ENCODE measurements around the gene FRMD4A.

Gene FRMD4A

DNA sequence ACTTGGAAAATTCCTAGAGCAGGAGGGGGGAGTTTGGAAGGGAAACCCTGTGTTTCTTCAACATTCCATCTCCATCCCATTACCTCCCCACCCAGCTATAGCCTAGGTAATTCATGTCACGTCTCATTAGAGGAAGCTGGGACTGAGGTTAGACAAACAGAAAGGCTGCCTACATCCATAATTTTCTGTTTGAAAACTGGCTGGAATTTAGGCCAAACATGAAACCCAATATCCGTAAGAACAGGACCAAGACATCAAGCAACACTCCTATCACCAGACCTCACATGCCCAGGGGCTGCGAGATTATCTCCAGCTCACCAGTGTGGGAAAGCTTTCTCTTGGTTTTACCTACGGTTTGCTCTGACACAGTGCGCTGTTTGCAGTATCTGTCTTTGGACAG lies 316.3 kb downstream of the FRMD4A start:
- no peak for DNase-seq (ENCODE audit: low read depth)

DNA sequence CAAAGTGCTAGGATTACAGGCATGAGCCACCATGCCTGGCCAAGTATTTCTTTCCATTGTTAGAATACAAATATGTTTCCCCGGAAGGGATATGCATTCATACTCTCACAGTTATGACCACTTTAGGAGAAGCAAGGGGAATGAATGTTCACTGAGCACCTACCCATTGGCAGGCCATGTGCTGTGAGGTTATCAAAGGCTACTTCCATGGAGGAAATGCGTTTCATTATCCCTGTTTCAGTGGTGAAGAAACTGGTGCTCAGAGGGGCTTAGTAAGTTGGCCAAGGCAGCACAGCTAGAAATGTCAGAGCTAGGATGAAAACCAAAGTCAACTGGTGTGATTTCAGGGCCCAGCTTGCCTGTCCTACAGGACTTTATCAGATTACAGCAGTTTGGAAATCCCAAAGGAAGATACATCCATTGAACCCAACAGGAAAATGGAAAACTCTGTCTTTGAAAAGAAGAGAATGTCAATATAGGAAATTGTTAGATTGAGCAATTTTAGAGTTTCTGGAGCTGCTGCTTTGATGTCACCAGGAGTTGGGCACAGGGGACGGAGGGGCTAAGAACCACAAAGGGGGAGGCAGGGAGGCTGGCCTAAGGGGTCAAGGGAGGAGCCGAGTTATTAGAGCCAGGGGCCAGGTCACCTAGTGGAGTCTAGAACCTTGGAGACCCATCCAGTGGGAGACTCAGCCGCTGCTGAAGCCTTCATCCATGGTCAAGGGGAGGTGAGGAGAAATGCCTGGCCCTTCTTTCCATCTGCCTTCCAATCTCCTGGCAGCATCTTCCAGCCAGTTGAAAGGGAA lies 319.8 kb downstream of the FRMD4A start:
- DNase-seq (ENCODE audit: low read depth): no peak

DNA sequence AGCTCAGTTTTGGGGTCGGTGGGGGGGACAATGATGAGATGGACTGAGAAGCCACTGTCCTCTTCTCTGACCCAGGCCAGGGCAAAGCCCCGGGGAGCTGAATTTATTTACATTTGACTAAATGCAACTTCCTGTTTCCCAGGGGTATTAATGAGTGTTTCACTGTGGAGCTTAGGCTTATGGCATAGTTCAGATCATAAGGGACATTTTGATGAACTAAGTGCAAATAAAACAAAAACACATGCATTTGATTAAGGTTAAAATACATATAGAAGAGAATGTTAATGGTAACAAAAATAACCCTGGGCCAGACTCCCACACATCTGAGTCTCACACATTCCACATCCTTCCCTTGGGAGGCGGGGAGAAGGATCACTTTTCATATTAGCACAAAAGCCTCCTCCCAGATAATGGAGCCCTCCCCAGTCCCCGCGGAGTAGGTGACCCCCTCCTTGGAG lies 320.6 kb downstream of the FRMD4A start:
- DNase-seq (ENCODE audit: low read depth): no peak

DNA sequence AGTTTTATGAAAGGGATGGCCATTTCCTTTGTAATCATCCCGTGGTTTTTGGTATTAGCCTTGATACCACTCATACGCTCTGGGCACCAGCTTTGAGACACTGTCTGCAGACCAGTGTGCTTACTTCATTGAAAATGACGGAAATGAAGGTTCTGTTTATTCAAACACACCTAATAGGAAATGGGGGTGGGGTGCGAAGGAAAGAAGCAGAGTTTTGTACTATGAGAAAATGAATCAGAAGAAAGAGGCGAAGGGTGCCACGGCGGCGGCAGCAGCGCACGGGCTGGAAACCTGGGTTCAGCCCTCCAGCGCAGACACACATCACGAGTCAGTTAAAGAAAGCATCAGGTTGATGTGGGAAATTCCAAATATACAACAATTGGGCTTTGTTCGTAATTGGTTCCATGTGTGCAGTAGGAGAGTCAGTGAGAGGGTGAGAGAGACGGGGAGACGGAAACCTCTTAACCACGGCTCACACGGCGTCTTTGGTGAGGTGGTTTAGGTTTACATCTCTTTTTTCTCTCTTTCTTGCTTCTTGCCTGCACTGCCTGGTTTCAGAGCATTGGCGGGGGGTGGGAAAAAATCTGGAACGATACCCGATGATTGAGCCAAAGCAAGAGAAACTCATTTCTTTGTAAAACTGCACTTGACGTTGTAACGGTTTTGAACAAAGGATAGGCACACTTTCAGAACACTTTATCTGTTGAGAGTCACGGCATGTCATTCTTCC lies 321.2 kb downstream of the FRMD4A start:
- peak; percentile 53 for DNase-seq (ENCODE audit: low read depth)

DNA sequence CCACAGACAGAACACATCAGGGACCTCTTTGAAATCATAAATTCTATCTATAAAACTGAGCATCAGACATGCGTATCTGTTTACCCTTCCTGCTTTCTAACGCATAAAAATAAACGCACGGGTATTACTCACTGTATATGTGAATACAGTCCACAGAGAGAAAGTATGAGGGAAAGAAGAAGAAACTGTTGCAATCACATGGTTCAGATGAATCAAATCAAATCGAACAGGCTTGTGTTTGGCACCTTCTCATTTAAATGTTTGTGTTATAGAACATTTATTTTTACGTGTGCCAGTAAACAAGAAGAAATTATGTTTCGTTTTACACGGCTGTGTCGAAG lies 322.0 kb downstream of the FRMD4A start:
- no peak for DNase-seq (ENCODE audit: low read depth)

GRCh38 chr10:14004536-14004935 lies 326.2 kb downstream of the FRMD4A start:
- DNase-seq (ENCODE audit: low read depth): no peak

- DNase-seq (ENCODE audit: low read depth): no peak
Measured at GRCh38 chr10:14003517-14004184, 327.1 kb downstream of the FRMD4A start.

GRCh38 chr10:14001298-14002040 lies 329.3 kb downstream of the FRMD4A start:
- no peak for DNase-seq (ENCODE audit: low read depth)

DNA sequence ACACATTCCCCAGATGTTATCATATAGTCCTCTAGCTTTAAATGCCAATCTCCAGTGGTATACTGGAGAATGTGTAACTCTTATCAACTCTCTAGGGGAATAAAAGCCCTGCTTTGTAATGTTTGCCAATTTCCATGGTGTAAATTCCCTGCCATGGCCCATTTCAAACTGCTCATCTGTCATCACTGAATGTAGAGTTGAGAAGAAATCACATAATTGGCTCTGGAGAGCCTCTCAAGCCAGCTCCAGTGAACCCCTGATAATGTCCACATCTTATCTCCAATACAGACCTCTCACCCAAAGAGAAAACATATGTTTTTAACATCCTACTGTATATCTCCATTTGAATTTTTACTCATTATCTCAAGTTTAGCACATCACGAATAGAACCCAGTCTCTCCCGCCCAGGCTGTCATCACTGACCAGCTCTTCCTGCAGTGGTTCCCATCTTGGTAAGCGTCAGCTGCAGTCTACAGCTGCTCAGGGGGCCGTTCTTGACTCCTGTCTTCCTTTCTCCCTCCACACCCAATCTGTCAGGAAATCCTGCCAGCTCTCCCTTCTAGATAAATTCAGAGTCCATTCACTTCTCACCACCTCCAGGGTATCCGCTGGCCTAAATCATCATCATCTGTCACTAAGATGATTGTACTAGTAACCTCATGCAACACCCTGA lies 332.4 kb downstream of the FRMD4A start:
- no peak for DNase-seq (ENCODE audit: low read depth)

DNA sequence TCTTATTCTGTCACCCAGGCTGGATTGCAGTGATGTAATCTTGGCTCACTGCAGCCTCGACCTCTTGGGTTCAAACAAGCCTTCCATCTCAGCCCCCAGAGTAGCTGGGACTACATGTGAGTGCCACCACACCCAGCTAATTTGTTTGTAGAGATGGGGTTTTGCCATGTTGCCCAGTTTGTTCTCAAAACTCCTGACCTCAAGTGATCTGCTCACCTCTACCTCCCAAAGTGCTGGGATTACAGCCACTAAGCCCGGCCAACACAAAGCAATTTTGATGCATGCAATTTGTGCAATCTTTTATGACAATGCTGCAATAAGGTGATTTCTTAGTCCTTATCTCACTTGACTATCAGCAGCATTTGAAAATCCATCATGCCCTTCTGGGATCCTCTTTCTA lies 333.1 kb downstream of the FRMD4A start:
- DNase-seq (ENCODE audit: low read depth): no peak

GRCh38 chr10:13994932-13995331 lies 335.8 kb downstream of the FRMD4A start:
- DNase-seq (ENCODE audit: low read depth): no peak

GRCh38 chr10:13993673-13994089 lies 337.0 kb downstream of the FRMD4A start:
- no peak for DNase-seq (ENCODE audit: low read depth)

DNA sequence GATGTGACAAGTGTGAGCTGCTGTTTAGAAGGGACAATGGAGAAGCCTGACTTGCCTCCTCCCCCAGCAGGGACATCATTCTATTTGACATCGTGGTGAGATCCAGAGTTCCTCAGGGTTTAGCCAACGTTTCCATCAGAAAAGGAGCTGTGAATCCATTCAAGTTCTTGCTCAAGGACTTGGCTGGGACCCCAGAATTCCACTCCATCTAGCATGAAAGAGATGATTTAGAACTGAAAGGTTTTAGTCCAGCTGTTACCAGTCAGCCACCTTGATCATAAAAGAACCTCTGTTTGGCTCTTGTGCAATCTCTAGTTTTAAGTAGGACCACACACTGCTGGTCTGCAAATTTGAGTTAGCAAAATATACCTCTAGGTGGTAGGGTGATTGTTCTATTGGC lies 337.6 kb downstream of the FRMD4A start:
- no peak for DNase-seq (ENCODE audit: low read depth)

DNA sequence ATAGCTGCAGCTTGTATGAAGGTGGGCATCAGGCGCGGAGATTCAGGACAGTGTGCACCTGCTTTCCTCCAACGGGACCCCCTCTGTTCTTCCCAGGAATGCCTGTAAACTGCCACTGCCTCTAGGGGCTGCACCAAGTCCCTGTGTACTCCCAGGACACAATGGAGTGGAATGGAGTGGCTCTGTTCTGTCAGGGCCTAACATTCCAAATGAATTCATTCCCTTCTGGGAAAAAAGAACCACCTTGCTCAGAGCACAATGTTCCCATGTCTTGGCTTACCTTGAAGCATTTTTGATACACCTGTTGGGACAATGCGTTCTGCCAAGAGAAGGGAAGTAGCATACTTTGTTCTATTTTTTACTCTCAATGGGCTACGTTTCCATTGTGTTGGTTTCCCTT lies 339.4 kb downstream of the FRMD4A start:
- DNase-seq (ENCODE audit: low read depth): no peak

GRCh38 chr10:13990946-13991345 lies 339.8 kb downstream of the FRMD4A start:
- no peak for DNase-seq (ENCODE audit: low read depth)

GRCh38 chr10:13990392-13990805 lies 340.3 kb downstream of the FRMD4A start:
- DNase-seq (ENCODE audit: low read depth): no peak

DNA sequence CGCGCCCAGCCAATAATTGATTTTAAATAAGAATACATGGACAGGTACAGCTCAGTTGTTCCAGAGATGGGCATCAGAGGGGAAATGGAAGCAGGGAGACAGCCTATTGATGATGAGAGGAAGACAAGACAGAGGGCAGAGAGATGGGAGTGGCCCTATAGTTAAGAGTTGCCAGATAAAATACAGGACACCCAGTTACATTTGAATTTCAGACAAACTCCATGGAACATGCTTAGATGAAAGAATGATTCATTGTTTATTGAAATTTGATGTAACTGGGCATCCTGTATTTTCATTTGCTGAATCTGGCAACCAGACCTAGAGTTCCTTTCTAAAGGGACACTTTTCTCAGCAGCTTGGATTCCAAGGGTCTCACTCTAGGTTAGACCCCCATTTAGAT lies 341.1 kb downstream of the FRMD4A start:
- DNase-seq (ENCODE audit: low read depth): no peak

- DNase-seq (ENCODE audit: low read depth): no peak
Measured at GRCh38 chr10:13987446-13987845, 343.3 kb downstream of the FRMD4A start.

DNA sequence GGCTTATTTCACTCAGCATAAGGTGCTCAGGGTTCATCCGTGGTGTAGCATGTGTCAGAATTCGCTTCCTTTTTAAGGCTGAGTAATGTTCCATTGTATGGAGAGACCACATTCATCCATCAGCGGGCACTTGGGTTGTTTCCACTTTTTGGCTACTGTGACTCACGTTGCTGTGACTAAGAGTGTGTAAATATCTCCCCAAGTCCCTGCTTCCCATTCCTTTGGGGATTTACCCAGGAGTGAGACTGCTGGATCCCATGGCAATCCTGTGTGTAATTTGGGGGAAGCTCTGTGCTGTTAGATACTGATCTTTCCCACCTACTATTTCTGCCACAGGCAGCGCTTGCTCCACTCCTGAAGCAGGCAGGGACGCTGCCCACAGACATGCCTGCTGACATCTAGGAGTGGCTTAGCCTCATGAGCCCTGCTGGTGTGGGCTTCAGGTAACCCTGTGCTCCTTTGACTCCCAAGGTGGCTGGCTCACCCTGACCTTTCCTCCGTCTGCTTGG lies 346.0 kb downstream of the FRMD4A start:
- no peak for DNase-seq (ENCODE audit: low read depth)

GRCh38 chr10:13983035-13983434 lies 347.7 kb downstream of the FRMD4A start:
- DNase-seq (ENCODE audit: low read depth): no peak

DNA sequence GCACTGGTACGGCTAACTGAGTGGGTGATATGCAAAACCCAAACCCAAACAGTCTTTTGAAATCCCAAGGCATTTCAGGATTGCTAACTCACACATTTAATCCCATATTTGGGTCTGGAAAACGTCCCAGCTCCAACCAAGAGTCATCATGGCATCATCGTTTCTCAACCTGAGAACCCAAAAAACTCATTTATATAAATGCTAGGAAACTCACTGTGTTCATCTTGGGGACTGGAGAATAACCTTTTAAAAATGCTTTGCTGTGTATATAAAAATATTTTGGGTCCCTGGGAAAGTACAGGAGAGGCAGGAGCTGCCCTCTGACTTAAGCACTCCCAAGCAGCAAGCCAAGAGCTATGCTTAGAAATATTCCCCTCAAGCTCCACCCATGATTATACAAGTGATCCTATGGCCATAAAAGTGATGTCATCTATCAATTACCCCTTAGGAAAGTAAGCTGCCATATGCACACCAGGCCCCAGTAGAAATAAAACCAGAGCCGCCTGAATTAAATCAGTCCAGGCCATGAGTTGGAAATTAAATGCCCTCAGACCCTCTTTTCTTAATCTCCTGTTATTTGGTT lies 352.1 kb downstream of the FRMD4A start:
- DNase-seq (ENCODE audit: low read depth): no peak

All from activated T-helper 9 cell treated with anti-CD3 and anti-CD28 coated beads, Interleukin-2, amount 50 U/mL, for 16 hours (primary cell).